Superior temporal gyrus (tissue), 1 donor: ENCODE results near the gene EHD3.

Source experiments
- DNase-seq: peaks from one replicate; pipeline ENCODE4 v3.0.0-alpha.2; 2016; ENCODE audit errors: extremely low spot score

Gene EHD3

DNA sequence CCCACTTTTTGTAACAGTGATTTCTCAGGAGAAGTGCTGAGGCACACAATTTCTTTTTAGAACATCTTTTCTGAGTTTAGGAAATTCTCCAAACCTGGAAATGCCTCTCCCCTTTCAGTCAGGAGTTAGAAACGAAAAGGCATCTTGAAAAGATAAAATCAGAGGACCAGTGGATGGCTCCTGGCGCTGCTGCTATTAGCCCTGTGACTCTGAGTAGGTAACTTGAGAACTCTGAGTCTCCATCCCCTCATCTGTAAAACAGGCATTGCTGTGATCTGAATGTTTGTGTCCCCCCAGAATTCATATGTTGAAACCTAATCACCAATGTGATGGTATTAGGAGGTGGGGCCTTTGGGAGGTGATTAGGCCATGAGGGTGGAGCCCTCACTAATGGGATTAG is 50.2 kb downstream of the EHD3 start:
- no peak for DNase-seq

DNA sequence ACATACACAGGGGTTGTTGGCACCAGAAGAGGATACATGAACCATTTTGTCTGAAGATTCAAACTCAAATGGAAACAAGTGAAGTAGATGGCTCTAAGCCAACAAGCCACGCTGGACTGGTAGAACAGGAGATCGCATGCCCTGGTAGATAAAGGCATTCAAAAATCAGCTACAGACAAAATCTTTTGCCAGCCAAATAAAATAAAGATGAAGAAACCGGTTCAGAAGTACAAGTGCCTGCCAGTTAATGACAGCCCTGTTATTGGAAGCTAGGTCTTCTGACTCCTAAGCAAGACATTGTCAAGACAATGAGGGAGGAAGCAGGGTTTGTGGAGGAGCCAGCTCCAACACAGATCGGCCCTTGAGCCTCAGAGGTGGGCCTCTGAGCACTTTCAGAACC is 52.3 kb downstream of the EHD3 start:
- DNase-seq = no peak

DNA sequence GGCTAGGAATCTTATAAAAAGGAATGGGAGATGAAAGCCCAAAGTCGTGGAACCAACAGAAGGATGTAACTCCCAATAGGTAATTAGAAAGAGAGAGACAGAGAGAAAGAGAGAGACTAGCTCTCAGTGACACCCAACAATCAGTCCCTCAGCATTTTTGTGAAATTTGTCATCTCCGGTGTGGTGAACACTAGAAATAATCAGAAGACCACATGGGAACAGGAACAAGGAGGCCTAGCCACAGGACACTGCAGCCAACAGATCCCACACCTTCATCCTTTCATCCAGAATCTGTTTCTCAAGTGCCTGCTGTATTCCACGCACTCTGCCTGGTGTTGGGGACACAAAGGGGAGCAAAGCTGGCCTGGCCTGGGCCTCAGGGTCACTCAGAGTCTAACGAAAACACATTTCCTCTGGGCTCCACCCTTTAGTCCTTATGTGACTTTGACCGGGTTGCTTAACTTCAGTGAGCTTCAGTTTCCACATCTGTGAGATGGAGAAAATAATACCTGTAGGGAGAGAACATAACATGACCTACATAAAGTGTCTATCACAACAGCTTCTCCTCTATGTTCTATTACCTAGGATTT is 53.1 kb downstream of the EHD3 start:
- no peak for DNase-seq

DNA sequence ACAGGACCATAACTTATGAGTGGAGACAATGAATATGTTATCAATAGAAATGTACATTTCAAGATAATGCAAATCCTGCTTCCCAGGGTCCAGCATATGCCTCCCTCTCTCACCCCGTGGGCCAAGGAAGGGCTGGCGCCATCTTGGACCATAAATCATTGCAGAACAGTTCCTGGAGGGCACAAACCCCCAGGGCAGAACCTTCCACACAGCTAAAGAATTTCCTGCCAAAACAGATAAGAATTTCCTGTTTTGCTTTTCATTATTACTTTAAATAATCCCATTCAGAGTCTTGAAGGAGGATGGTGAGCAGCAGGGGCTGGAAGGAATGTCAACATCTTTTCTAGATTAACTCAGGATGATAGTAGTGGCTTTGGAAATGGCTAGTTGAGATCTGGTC is 53.7 kb downstream of the EHD3 start:
- DNase-seq = no peak

DNA sequence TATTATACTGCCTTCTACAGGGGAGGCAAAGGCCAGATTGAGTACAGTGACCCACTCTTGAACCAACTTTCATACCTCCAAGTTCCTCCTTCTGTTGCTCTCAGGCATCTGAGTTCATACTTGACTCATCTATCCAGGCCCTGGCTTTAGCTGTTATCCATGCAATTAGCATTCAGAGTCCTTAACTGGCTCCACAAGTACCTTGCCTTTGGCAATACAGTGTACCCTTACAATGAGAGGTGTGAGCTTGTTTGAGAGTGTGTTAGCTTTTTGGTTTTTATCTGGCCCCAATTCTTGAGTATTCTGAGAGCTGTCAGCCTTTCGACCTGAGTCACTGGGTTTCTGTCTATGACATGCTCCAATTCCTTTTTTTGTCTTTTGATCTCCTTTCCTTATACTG is 60.2 kb downstream of the EHD3 start:
- no peak for DNase-seq

DNA sequence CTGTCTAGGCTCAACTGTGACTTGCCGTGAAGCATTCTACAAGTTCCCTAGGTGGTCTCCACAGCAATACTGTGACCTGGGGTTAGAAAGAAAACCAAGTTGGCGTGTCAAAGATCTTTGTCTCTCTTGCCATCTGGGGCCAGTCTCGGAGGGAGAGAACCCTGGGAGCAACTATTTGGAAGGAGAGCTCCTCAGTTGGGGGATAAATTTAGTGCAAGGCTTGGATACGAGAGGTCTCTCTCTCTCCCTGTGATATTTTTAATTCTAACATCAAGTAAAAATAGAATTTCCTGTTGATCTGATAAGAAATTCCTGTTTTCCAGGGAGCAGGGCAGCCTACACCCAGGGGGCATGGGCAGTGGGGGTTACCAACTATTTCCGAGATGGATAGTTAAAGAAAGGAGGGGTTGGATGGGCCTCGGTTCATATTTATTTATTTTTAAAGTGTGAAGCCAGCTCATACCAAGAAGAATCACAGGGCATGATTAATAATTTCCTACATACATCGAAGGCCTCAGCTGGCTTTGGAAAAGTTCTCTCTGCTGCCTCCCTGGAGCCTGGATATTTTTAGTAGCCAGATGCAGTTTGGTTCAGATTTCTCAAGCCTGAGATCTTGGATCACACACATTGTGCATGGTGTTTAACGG is 62.8 kb downstream of the EHD3 start:
- no peak for DNase-seq

DNA sequence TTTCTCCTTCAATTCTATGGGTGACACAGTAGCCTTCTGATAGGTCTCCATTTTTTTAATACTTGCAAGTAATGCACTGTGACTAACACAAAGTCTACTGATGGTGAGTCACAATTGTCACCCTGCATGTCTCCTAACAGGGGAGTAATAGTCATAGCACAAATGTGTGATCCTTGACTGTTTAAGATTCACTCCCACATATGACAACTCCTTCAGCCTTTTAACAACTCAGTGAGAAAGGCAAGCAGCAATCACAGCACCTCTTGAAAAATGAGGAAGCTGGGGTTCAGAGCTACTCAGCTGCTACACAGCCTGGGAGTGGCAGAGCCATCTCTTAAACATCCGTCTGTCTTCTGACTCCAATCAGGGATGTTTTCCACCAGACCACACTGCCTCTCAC is 63.8 kb downstream of the EHD3 start:
- peak; percentile 64 for DNase-seq

DNA sequence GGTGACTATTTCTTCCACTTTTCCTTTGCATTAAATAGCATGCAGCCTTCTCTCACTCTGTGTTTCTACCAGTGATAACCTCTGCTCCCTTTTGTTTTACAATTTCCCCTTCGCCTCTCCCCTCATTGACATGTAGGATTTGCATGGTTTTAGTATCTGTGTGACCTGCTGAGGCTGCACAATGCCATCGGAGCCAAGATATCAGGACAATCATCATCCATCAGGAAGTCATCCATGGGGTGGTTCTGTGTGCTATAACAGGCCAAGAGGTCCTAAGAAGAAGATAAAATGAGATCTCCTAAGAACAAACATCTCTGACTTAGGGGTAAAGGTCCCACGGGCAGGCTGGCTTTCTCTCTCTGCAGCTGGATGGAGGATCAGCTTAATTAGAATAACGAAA is 65.6 kb downstream of the EHD3 start:
- no peak for DNase-seq

DNA sequence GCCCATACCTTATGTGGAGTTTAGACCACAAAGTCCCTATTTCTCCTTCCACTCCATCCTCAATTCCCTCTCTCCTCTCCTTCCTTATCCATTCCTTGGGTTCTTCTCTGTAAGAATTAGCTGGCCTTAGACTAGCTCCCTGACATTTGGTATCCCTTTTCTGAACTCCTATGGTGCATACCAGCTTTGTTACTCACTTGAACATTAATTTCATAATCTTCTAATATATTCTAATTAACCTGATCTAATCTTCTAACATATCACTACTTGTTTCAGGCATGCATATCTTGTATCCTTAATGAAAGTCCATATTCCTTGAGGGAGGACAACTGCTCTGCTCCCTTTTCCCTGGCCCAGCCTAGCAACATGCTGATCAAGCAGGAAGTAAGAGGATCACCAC is 66.4 kb downstream of the EHD3 start:
- no peak for DNase-seq

DNA sequence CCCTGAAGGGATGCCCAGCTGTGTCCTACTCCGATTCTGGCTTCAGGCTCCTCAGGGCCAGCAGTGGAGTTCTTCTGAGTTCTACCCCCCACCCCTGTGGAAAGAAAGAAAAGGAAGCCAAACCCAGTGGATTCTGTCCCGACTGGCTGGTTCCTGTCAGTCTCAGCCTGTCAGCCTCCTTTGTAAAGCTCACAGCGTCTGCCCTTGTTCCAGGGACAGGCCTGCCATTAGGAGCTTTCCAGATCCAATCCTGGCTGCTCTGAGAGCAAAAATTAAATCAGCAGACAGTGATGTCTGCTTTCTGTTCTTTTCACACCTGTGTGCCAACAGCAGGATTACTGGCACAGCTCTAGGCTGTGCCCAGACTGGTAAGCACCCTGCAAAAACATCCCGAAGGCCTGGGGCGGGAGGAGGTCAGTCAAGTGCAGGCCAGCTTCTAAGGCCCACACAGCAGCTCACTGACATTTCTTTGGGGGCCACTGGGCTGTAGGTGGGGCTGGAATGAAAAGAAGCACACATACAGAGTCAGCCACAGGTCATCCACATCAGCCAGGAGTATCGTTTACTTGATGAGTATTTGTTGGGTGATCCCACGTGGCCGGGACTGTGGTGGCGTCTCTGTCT is 69.1 kb downstream of the EHD3 start:
- no peak for DNase-seq

DNA sequence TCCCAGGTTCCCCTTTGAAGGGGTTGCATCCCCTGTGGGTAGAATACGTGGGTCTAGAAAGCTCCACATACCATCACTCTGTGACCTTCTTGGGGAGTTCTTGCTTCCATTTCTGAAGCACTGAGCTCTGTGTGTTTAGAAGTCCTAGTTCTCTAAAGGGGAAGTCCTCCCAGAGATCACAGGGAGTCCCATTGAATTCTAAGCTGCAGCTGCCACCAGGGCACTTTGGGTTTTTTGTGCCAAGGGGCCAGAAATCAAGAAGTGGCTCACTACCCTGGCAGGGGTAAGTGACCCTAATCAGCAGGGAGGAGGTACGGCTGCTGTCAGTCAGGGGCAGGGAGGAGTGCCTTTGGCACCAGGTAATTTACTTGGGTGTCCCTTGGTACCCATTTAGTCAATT is 70.9 kb downstream of the EHD3 start:
- DNase-seq = no peak

DNA sequence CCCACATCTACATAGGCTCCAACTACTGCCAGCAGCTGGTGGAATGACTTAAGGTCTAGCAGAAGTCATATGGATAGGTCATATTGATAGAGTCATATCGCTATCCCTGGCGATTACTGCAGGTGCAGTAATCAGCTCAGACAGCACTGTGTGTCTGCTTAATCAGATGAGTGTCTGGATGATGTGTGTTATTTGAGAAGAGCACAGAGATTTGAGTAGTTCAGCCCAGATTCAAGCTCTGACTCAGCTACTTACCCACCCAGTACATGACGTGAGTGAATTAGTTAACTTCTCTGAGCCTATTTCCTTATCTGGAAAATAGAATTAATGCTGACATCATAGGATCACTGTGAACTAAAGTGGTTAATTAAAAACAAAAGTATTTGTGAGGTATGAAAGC is 78.9 kb downstream of the EHD3 start:
- no peak for DNase-seq

DNA sequence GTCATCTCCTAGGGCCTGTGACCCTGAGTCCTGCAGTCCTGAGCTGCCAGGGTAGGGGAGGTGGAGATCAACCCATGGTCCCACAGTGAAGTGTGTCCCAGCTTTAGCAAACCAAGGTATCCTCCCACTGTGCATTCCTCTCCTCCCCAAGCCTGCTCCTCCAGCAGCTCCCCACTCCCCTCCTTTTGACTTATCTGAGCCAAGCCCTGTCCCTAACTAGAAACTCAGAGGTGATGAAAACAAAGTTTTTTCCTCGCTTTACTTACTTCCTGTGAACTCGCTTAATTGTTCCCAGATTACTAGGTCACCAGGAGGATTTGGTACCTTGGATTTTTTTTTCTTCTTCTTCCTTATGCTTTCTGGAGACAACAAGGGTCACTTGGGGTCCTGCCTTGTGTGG is 80.8 kb downstream of the EHD3 start:
- no peak for DNase-seq

DNA sequence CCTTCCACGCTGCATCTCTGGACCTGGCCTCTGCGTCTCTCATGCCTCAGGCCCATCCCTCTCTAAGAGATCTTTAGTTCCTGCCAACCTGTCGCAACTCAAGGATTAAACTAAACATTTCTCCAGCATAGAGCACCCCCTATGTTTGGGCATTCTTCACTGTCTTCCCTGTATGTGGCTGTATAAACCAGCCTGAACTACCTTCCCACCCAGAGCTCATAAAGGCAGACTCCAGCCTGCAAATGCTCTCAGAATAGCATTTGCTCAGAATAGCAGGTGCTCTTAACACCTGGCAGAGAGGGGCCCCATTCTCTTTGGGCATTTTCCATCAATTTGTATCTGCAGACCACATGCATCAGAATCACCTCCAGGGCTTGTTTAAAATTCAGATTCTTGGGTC is 83.4 kb downstream of the EHD3 start:
- DNase-seq = no peak

DNA sequence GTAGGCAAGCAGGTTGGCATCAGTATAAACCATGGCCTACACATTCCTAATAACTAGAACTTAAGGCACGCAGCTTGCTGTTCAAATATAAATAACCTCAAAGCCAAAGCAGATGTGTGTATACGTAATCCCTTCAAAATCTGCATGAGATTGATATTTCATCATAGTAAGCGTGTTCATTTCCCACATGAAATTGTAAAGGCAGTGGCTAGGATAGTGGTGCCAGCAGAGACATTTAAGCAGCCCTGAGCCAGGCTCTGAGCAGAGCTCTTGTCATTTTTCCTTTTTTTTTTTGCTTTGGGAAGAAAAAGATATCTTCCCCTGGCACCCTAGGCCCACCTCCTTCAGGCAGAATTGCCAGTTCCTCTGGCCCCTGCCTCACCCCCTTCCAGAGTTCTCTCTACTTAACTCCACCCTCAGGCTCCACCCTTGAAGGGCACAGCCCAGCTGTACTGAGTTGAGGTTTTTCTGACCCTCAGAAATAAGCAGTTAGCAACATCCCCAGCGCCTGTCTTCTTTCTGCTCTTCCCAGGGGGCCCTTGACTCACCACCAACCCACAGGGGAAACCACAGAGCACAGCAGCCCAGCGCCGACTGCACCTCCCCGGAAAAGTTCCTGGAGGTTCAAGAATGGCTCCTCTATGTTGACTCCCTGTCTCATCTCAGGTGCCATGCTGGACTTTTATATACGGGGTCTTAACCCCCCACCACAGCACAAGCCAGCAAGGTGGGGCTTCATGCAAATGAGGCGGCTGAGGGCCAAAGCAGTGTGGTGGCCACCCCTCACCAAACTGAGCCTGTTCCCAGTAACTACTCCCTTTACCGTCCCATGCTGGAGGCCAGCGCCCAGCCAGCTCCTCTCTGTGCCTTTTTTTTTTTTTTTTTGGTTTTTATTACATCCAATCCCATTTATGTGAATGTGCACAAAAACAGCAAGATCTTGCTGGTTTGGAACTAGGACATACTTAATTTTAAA is 84.7 kb downstream of the EHD3 start:
- DNase-seq = no peak
